ENCODE data around the gene LAMA5.

The LAMA5 gene

DNA sequence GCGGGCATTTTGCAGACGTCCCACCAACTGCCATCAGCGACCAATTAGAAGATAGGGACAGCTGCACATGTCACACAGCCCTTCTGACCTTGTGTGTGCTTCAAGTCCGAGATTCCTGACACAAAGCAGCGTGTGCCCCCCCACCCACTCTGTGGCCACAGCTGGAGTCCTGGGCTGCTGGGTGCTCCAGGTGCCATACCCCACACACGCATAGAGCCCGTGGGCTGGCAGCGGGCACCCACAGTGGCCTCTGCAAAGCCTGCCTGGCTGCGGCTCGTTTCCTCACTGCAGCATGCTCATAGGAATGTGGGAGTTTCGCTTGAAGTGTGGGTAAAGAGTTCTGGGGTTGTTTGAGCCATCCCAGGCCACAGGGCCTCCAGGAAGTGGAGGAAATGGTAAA, 66.8 kb downstream of the LAMA5 start:
- no peaks in the 10 kb centered on the region for H3K27me3 ChIP-seq (ENCODE audit: low read depth, low read length)
- TF ChIP-seq, protein P1, sequence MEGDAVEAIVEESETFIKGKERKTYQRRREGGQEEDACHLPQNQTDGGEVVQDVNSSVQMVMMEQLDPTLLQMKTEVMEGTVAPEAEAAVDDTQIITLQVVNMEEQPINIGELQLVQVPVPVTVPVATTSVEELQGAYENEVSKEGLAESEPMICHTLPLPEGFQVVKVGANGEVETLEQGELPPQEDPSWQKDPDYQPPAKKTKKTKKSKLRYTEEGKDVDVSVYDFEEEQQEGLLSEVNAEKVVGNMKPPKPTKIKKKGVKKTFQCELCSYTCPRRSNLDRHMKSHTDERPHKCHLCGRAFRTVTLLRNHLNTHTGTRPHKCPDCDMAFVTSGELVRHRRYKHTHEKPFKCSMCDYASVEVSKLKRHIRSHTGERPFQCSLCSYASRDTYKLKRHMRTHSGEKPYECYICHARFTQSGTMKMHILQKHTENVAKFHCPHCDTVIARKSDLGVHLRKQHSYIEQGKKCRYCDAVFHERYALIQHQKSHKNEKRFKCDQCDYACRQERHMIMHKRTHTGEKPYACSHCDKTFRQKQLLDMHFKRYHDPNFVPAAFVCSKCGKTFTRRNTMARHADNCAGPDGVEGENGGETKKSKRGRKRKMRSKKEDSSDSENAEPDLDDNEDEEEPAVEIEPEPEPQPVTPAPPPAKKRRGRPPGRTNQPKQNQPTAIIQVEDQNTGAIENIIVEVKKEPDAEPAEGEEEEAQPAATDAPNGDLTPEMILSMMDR (IDR thresholded peaks at IDR 0.05; ENCODE audit: low read depth, low read length) = no peak
- TF ChIP-seq EZH2phosphoT487 (IDR thresholded peaks at IDR 0.05; ENCODE audit: low read depth) = no peak
- H3K9ac ChIP-seq (ENCODE audit: low read length) = no peak overlapping the region
- peaks cover 20% of the 10 kb centered on the region for H4K20me1 ChIP-seq (ENCODE audit: insufficient read depth, low read length)
- no peak overlapping the region for H3K4me2 ChIP-seq (ENCODE audit: low read length)
- H3K36me3 ChIP-seq (replicated peaks; ENCODE audit: low read depth, low read length) = peaks cover 20% of the 10 kb centered on the region
- H3K79me2 ChIP-seq (ENCODE audit: low read length) = peaks cover 24% of the 10 kb centered on the region
- H3K9me3 ChIP-seq (ENCODE audit: insufficient read depth, low read length) = no peaks in the 10 kb centered on the region
- H3K4me1 ChIP-seq (ENCODE audit: low read length) = peaks cover 13% of the 10 kb centered on the region
- H3K27ac ChIP-seq (ENCODE audit: low read length) = no peak overlapping the region
- H2AFZ ChIP-seq (ENCODE audit: low read depth, low read length) = no peak overlapping the region
- no peak overlapping the region for H3K4me3 ChIP-seq (ENCODE audit: low read length)

DNA sequence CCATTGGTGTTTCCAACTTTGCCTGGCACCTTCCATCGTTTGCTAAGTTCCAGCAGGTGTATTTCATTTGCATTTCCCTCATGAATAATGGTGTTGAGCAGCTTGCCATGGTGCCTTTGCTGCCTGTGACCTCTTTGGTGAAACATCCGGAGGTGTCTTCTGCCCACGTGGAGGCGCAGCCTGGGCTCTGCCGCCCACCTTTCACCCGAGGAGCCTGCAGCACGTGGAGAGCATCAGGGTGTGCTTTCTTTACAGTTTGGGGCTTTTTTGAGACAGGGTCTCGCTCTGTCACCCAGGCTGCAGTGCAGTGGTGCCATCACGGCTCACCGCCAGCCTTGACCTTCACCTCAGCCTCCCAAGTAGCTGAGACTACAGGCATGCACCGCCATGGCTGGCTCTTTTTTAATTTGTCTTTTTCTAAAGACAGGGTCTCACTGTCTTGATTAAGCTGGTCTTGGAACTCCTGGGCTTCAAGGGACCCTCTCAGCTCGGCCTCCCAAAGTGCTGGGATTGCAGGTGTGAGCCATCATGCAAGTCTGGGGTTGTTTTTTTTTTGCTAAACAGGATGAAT, 67.4 kb downstream of the LAMA5 start:
- Histone ChIP-seq H3K4me3 (ENCODE audit: low read length) (no peak overlapping the region), H3K27me3 (ENCODE audit: low read depth, low read length) (no peaks in the 10 kb centered on the region), H3K36me3 (replicated peaks; ENCODE audit: low read depth, low read length) (peaks cover 15% of the 10 kb centered on the region), H3K9me3 (ENCODE audit: insufficient read depth, low read length) (no peaks in the 10 kb centered on the region), H3K27ac (ENCODE audit: low read length) (no peak overlapping the region), H3K4me1 (ENCODE audit: low read length) (peaks cover 11% of the 10 kb centered on the region), H3K4me2 (ENCODE audit: low read length) (no peak overlapping the region), H3K9ac (ENCODE audit: low read length) (no peak overlapping the region), H2AFZ (ENCODE audit: low read depth, low read length) (no peak overlapping the region), H3K79me2 (ENCODE audit: low read length) (peaks cover 18% of the 10 kb centered on the region), H4K20me1 (ENCODE audit: insufficient read depth, low read length) (peaks cover 14% of the 10 kb centered on the region)
- TF ChIP-seq, protein P1 (IDR thresholded peaks at IDR 0.05; ENCODE audit: low read depth, low read length) = no peak
- no peak for TF ChIP-seq EZH2phosphoT487 (IDR thresholded peaks at IDR 0.05; ENCODE audit: low read depth)

DNA sequence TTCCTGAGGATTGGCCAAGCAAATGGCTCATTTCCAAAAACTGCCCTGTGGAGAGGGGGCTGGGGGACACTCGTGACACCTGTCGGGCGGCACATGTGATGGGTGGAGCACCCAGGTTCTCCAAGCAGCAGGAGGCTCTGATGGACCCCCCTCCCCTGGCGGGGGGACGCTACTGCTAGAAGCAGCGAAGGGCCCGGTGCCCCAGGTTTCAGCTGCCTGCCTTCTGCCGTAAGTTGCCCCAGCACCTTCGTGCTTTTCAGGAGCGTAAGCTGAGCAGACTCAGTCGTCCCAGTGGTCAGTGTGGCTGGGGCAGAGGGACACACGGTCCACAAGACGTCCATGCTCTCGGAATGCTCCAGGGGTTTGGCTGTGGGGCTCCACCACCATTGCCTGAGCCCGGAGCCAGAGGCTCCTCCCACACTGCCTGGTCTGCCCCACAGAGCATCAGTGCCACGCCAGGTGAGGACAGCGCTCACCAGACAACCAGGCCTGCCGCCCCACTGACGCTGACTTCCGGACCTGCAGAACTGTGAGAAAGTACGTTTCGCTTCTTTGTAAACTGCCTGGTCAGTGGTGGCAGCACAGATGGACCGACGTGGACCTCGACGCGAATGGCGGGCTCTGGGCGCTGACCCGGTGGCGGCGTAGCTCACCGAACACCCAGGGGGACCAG, 68.4 kb downstream of the LAMA5 start:
- TF ChIP-seq, protein P1 (IDR thresholded peaks at IDR 0.05; ENCODE audit: low read depth, low read length) = no peak
- no peak for TF ChIP-seq EZH2phosphoT487 (IDR thresholded peaks at IDR 0.05; ENCODE audit: low read depth)
- no peak overlapping the region for H3K4me2 ChIP-seq (ENCODE audit: low read length)
- no peak overlapping the region for H2AFZ ChIP-seq (ENCODE audit: low read depth, low read length)
- peaks cover 4% of the 10 kb centered on the region for H4K20me1 ChIP-seq (ENCODE audit: insufficient read depth, low read length)
- H3K4me3 ChIP-seq (ENCODE audit: low read length) = no peak overlapping the region
- H3K9ac ChIP-seq (ENCODE audit: low read length) = no peak overlapping the region
- H3K27me3 ChIP-seq (ENCODE audit: low read depth, low read length) = no peaks in the 10 kb centered on the region
- no peaks in the 10 kb centered on the region for H3K9me3 ChIP-seq (ENCODE audit: insufficient read depth, low read length)
- H3K79me2 ChIP-seq (ENCODE audit: low read length) = peaks cover 8% of the 10 kb centered on the region
- no peak overlapping the region for H3K27ac ChIP-seq (ENCODE audit: low read length)
- peaks cover under 1% of the 10 kb centered on the region; the same call in 1 of the 2 replicates for H3K4me1 ChIP-seq (ENCODE audit: low read length)
- peaks cover 9% of the 10 kb centered on the region for H3K36me3 ChIP-seq (replicated peaks; ENCODE audit: low read depth, low read length)

DNA sequence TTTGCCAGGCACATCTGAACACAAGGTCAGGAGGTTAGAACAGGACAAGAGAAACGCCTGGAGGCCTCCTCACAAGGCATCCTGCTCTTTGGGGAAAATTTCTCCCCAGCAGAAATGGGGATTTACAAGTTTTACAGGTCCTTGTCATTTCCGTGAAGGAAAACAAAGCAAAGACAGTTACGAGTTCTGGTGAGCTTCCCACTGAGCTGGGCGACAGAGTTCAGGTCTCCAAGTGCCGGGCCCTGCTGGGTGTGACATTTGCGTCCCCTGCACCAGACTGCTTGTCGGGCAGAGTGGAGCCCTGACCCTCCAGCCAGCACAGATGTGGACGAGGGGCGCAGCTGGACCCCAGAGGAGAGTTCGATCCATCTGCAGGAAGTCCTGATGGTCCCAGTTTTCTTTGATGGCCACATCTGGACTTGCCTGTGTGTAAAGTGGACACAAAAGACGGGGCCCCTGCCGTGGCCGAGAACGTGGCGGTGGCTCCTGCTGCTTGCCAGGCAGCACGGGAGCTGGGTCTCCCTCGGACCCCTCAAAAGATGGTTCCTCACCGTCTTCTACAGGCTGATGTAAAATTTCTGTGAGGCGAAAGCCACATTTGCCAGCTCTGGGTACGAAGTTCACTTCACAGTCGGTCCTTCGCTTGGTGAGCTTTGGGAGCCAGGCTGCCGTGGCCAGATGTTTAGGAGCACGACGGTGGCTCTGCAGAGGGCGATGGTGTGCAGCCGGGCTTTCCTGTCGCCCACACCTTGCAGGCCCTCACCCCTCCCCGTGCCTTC, 69.5 kb downstream of the LAMA5 start:
- Histone ChIP-seq H3K4me3 (ENCODE audit: low read length) (no peak overlapping the region), H3K27me3 (ENCODE audit: low read depth, low read length) (no peaks in the 10 kb centered on the region), H3K79me2 (ENCODE audit: low read length) (no peaks in the 10 kb centered on the region), H3K4me2 (ENCODE audit: low read length) (no peak overlapping the region), H4K20me1 (ENCODE audit: insufficient read depth, low read length) (no peaks in the 10 kb centered on the region), H3K9me3 (ENCODE audit: insufficient read depth, low read length) (no peaks in the 10 kb centered on the region), H2AFZ (ENCODE audit: low read depth, low read length) (no peak overlapping the region), H3K4me1 (ENCODE audit: low read length) (no peaks in the 10 kb centered on the region; the same call in 1 of the 2 replicates), H3K9ac (ENCODE audit: low read length) (no peak overlapping the region), H3K27ac (ENCODE audit: low read length) (no peak overlapping the region), H3K36me3 (replicated peaks; ENCODE audit: low read depth, low read length) (peaks cover 7% of the 10 kb centered on the region)
- TF ChIP-seq, protein P1 (IDR thresholded peaks at IDR 0.05; ENCODE audit: low read depth, low read length) = no peak
- no peak for TF ChIP-seq EZH2phosphoT487 (IDR thresholded peaks at IDR 0.05; ENCODE audit: low read depth)

All from OCI-LY3 (cell line).